SK-N-SH treated with all-trans-retinoic acid at 6 μM for 48 hours (cell line): ENCODE results near the gene DLG2.
"Not testable (repeated sequence)": the region's sequence is repeated elsewhere in the genome, so short reads cannot be mapped to it uniquely, and the experiment has no call there.

Experiments used
- ATAC-seq: fragments of 200-7000 bp; cut with Tn5 transposase; 3 replicates; pipeline ENCODE4 v1.9.1; 2020; ENCODE audit warnings: mild to moderate bottlenecking, moderate library complexity
- ARNTL ChIP-seq: fragments of 450-650 bp; formaldehyde crosslinking; IDR thresholded peaks from 2 replicates; pipeline ENCODE4 v1.5.0; 2020; ENCODE audit warnings: low read depth, mild to moderate bottlenecking, moderate library complexity, borderline replicate concordance
- CREB5 ChIP-seq: fragments of 250-450 bp; sonication (Bioruptor Pico); IDR thresholded peaks from 2 replicates; pipeline ENCODE4 v1.5.1; 2020; ENCODE audit warnings: low read depth, mild to moderate bottlenecking, moderate library complexity
- CSDC2 ChIP-seq: fragments of 250-450 bp; sonication (Bioruptor Pico); IDR thresholded peaks from 2 replicates; pipeline ENCODE4 v1.5.0; 2020; ENCODE audit warnings: mild to moderate bottlenecking, moderate library complexity
- ESRRG ChIP-seq: fragments of 250-450 bp; sonication (Bioruptor Pico); IDR thresholded peaks from 2 replicates; pipeline ENCODE4 v1.6.1; 2021; ENCODE audit warnings: mild to moderate bottlenecking
- GLIS3 ChIP-seq: fragments of 250-450 bp; sonication (Bioruptor Pico); IDR thresholded peaks from 2 replicates; pipeline ENCODE4 v1.5.0; 2020; ENCODE audit warnings: mild to moderate bottlenecking, moderate library complexity
- OSR1 ChIP-seq: fragments of 250-450 bp; sonication (Bioruptor Pico); IDR thresholded peaks from 2 replicates; pipeline ENCODE4 v1.8.0; 2022; ENCODE audit warnings: moderate library complexity, mild to moderate bottlenecking, inconsistent platforms
- POU6F1 ChIP-seq: fragments of 250-450 bp; sonication (Bioruptor Pico); IDR thresholded peaks from 2 replicates; pipeline ENCODE4 v1.8.0; 2021; ENCODE audit warnings: low read depth, mild to moderate bottlenecking, moderate library complexity, borderline replicate concordance
- PPARA ChIP-seq: fragments of 250-450 bp; sonication (Bioruptor Pico); IDR thresholded peaks from 2 replicates; pipeline ENCODE4 v1.5.0; 2020; ENCODE audit warnings: mild to moderate bottlenecking, borderline replicate concordance
- RARB ChIP-seq: fragments of 250-450 bp; sonication (Bioruptor Pico); IDR thresholded peaks from 2 replicates; pipeline ENCODE4 v1.8.0; 2021; ENCODE audit warnings: mild to moderate bottlenecking, moderate library complexity
- SNAI2 ChIP-seq: fragments of 250-450 bp; sonication (Bioruptor Pico); IDR thresholded peaks from 2 replicates; pipeline ENCODE4 v1.5.0; 2020; ENCODE audit warnings: mild to moderate bottlenecking, moderate library complexity
- TCF4 ChIP-seq: fragments of 250-450 bp; sonication (Bioruptor Pico); IDR thresholded peaks from 2 replicates; pipeline ENCODE4 v1.8.0; 2021; ENCODE audit warnings: mild to moderate bottlenecking, moderate library complexity, borderline replicate concordance
- TOX ChIP-seq: fragments of 250-450 bp; sonication (Bioruptor Pico); IDR thresholded peaks from 2 replicates; pipeline ENCODE4 v1.8.0; 2021; ENCODE audit warnings: mild to moderate bottlenecking, moderate library complexity, borderline replicate concordance
- TSHZ2 ChIP-seq: fragments of 250-450 bp; sonication (Bioruptor Pico); IDR thresholded peaks from 2 replicates; pipeline ENCODE4 v1.5.0; 2020; ENCODE audit warnings: mild to moderate bottlenecking, moderate library complexity
- ZC3H10 ChIP-seq: fragments of 250-450 bp; sonication (Bioruptor Pico); IDR thresholded peaks from 2 replicates; pipeline ENCODE4 v1.5.1; 2021; ENCODE audit warnings: mild to moderate bottlenecking, moderate library complexity
- ZFP3 ChIP-seq: fragments of 250-450 bp; sonication (Bioruptor Pico); IDR thresholded peaks from 2 replicates; pipeline ENCODE4 v1.5.0; 2020; ENCODE audit warnings: mild to moderate bottlenecking, moderate library complexity
- ZNF70 ChIP-seq: fragments of 450-650 bp; formaldehyde crosslinking; IDR thresholded peaks from 2 replicates; pipeline ENCODE4 v1.5.0; 2020; ENCODE audit warnings: mild to moderate bottlenecking, moderate library complexity
- TF ChIP-seq, protein P1 (sequence below): fragments of 250-450 bp; sonication (Bioruptor Pico); IDR thresholded peaks from 2 replicates; pipeline ENCODE4 v1.5.1; 2021; ENCODE audit warnings: mild to moderate bottlenecking, moderate library complexity
- TF ChIP-seq, protein P2 (sequence below): fragments of 250-450 bp; sonication (Bioruptor Pico); IDR thresholded peaks from 2 replicates; pipeline ENCODE4 v1.8.0; 2020; ENCODE audit warnings: mild to moderate bottlenecking, moderate library complexity, borderline replicate concordance

Gene DLG2

DNA sequence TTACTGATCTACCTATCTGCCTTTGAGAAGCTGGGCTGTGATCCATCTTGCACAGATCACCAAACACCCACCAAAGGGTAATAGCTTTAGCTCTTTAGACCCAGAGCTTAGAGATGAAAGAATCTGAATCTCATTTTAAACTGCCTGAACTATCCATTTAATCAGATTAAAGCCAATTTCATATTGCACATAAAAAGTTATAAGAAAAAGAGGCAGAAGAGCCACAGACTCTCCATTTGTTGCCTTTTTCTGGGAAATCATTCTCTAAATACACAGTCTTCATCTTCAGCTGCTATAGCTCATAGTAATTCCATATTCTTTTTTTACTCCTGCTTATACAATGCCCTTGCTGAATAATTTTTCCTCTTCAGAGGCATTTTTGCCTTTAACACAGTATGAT is 271.2 kb downstream of the DLG2 start (continued):
- TF ChIP-seq, protein P1, sequence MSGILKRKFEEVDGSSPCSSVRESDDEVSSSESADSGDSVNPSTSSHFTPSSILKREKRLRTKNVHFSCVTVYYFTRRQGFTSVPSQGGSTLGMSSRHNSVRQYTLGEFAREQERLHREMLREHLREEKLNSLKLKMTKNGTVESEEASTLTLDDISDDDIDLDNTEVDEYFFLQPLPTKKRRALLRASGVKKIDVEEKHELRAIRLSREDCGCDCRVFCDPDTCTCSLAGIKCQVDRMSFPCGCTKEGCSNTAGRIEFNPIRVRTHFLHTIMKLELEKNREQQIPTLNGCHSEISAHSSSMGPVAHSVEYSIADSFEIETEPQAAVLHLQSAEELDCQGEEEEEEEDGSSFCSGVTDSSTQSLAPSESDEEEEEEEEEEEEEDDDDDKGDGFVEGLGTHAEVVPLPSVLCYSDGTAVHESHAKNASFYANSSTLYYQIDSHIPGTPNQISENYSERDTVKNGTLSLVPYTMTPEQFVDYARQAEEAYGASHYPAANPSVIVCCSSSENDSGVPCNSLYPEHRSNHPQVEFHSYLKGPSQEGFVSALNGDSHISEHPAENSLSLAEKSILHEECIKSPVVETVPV (CRISPR knock-in tag): no peak
- no peak for TF ChIP-seq POU6F1 (CRISPR knock-in tag)
- no peak for TF ChIP-seq ESRRG
- no peak for TF ChIP-seq RARB (CRISPR knock-in tag)
- TF ChIP-seq CSDC2 (CRISPR knock-in tag): no peak

DNA sequence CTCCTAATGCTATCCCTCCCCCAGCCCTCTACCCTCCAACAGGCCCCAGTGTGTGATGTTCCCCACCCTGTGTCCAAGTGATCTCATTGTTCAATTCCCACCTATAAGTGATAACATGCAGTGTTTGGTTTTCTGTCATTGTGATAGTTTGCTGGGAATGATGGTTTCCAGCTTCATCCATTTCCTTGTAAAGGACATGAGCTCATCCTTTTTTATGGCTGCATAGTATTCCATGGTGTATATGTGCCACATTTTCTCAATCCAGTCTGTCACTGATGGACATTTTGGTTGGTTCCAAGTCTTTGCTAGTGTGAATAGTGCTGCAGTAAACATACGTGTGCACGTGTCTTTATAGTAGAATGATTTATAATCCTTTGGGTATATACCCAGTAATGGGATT is 277.6 kb downstream of the DLG2 start:
- ATAC-seq: not testable (repeated sequence)

DNA sequence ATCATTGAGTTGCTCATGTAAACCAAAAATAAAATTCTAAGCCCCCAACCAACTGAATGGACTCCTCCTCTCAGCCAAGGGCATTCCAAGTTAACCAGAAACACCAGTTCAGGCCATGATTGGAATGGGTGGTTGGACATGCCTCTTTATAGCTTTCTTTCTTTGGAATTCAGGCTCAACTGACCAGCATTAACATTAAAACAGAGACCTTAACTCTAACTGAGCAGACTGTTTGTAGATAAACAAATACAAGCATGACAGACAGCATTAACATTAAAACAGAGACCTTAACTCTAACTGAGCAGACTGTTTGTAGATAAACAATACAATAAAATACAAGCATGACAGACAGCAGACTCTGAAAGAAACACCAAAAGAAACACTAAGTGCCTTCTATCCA is 278.2 kb downstream of the DLG2 start:
- TF ChIP-seq, protein P2, sequence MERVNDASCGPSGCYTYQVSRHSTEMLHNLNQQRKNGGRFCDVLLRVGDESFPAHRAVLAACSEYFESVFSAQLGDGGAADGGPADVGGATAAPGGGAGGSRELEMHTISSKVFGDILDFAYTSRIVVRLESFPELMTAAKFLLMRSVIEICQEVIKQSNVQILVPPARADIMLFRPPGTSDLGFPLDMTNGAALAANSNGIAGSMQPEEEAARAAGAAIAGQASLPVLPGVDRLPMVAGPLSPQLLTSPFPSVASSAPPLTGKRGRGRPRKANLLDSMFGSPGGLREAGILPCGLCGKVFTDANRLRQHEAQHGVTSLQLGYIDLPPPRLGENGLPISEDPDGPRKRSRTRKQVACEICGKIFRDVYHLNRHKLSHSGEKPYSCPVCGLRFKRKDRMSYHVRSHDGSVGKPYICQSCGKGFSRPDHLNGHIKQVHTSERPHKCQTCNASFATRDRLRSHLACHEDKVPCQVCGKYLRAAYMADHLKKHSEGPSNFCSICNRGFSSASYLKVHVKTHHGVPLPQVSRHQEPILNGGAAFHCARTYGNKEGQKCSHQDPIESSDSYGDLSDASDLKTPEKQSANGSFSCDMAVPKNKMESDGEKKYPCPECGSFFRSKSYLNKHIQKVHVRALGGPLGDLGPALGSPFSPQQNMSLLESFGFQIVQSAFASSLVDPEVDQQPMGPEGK (CRISPR knock-in tag): no peak
- TF ChIP-seq SNAI2 (CRISPR knock-in tag) (no peak), ZNF70 (CRISPR knock-in tag) (no peak), TSHZ2 (CRISPR knock-in tag) (no peak), TCF4 (no peak), CREB5 (CRISPR knock-in tag) (no peak), PPARA (CRISPR knock-in tag) (no peak)
- ATAC-seq: no peak

- TF ChIP-seq, protein P2 (CRISPR knock-in tag): no peak
- TF ChIP-seq RARB (CRISPR knock-in tag): no peak
- TF ChIP-seq GLIS3 (CRISPR knock-in tag): no peak
- no peak for TF ChIP-seq ZNF70 (CRISPR knock-in tag)
- no peak for TF ChIP-seq ZC3H10 (CRISPR knock-in tag)
- no peak for TF ChIP-seq OSR1 (CRISPR knock-in tag)
- TF ChIP-seq POU6F1 (CRISPR knock-in tag): no peak
- TF ChIP-seq TCF4: no peak
- TF ChIP-seq, protein P1 (CRISPR knock-in tag): no peak
- no peak for TF ChIP-seq ZFP3
- no peak for TF ChIP-seq ARNTL
- no peak for TF ChIP-seq TOX (CRISPR knock-in tag)
- ATAC-seq: no peak
These were observed 279.9 kb downstream of the DLG2 start for GRCh38 chr11:85347291-85347690.
